Measurements from ENCODE around the gene ZNF527.

DNA sequence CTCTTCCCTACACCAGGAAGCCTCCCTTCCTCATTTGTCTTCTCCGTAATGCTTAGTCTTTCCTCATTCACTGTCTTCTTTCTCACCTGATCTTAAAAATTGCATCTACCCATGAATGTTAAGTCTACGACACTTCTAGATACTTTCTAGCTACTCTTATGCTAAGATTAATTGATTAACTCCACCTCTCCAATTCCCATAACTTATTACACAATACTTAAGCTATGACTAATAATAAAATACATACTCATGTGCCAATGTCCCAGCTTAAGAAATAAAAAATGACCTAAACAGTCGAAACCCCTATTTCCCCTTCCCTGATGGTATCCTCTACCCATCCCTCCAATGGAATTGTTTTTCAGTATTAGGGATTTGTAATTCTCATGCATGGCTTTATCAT is 22.8 kb upstream of the ZNF527 start:
- no peak for TF ChIP-seq POLR2AphosphoS5 (IDR thresholded peaks at IDR 0.05; ENCODE audit: low read depth, low read length)
- TF ChIP-seq POLR2A (IDR thresholded peaks at IDR 0.05; ENCODE audit: low read depth, low read length) = no peak
- TF ChIP-seq TAF1 (IDR thresholded peaks at IDR 0.05; ENCODE audit: borderline replicate concordance, low read depth, low read length) = no peak

All from GM12892 (cell line).